NCI-H69 (cell line): ENCODE results near the gene ARHGAP32.

Source experiments
- DNase-seq: peaks from one replicate; lab custom pipeline; 2025; lab: John Stamatoyannopoulos, UW

Gene ARHGAP32

GRCh38 chr11:129192150-129192549, at the start of gene ARHGAP32:
TSS of gene ARHGAP32 (minus strand) at chr11:129192325. CDS start at chr11:129192198, 127 bp downstream.
- DNase-seq, result peak; percentile 83

- DNase-seq, result no peak
Measured at GRCh38 chr11:129239207-129239606, 47.1 kb upstream of the ARHGAP32 start.

- DNase-seq, result no peak
Measured at GRCh38 chr11:129237880-129238638, 45.9 kb upstream of the ARHGAP32 start.

- no peak for DNase-seq
Measured at GRCh38 chr11:129237456-129237855, 45.3 kb upstream of the ARHGAP32 start.

GRCh38 chr11:129236850-129237249, 44.7 kb upstream of the ARHGAP32 start:
- DNase-seq, result no peak

- no peak for DNase-seq
Measured at GRCh38 chr11:129234978-129235377, 42.9 kb upstream of the ARHGAP32 start.

- DNase-seq, result no peak
Measured at GRCh38 chr11:129230006-129230405, 37.9 kb upstream of the ARHGAP32 start.

GRCh38 chr11:129226207-129226798, 34.2 kb upstream of the ARHGAP32 start:
- DNase-seq, result no peak

- DNase-seq, result no peak
Measured at GRCh38 chr11:129225190-129225589, 33.1 kb upstream of the ARHGAP32 start.

- no peak for DNase-seq
Measured at GRCh38 chr11:129224538-129224937, 32.4 kb upstream of the ARHGAP32 start.

- DNase-seq, result no peak
Measured at GRCh38 chr11:129223701-129224149, 31.6 kb upstream of the ARHGAP32 start.

- no peak for DNase-seq
Measured at GRCh38 chr11:129223260-129223659, 31.1 kb upstream of the ARHGAP32 start.

- no peak for DNase-seq
Measured at GRCh38 chr11:129222158-129222557, 30.0 kb upstream of the ARHGAP32 start.

GRCh38 chr11:129215506-129216245, 23.6 kb upstream of the ARHGAP32 start:
- no peak for DNase-seq

- no peak for DNase-seq
Measured at GRCh38 chr11:129214710-129215295, 22.7 kb upstream of the ARHGAP32 start.

GRCh38 chr11:129213261-129213660, 21.1 kb upstream of the ARHGAP32 start:
- DNase-seq, result no peak

- DNase-seq, result no peak
Measured at GRCh38 chr11:129211397-129211796, 19.3 kb upstream of the ARHGAP32 start.

GRCh38 chr11:129210831-129211181, 18.7 kb upstream of the ARHGAP32 start:
- DNase-seq, result no peak

GRCh38 chr11:129209891-129210830, 18.0 kb upstream of the ARHGAP32 start:
- no peak for DNase-seq

GRCh38 chr11:129208863-129209262, 16.7 kb upstream of the ARHGAP32 start:
- no peak for DNase-seq

GRCh38 chr11:129204150-129204838, 12.2 kb upstream of the ARHGAP32 start:
- no peak for DNase-seq
